Activated naive CD4-positive, alpha-beta T cell treated with anti-CD3 and anti-CD28 coated beads, Interleukin-2, amount 50 U/mL, for 16 hours (primary cell): ENCODE data around the gene ANO4.
"Not testable (repeated sequence)": the region's sequence is repeated elsewhere in the genome, so short reads cannot be mapped to it uniquely, and the experiment has no call there.

Experiments
- DNase-seq: peaks from one replicate; pipeline ENCODE4 v3.0.0-alpha.2; 2020

Gene ANO4

DNA sequence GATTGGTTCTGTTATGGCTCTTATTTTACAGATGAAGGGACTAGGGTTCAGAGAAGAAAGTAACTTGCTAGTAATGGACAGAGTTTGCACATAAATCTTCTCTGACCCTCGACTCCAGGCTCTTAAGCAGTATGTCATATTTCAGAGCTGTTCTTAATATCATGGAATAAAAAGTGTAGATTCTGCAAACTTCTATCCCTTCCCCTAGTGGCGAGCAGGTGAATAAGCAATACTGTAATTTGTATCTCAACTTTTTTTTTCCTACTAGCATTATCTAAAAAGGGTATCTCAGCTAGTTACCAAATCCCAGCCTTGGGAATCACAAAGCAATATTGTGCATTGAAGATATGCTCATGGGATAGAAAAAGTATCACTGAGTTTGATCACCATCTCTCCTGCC is 83.2 kb downstream of the ANO4 start:
- DNase-seq, result no peak

DNA sequence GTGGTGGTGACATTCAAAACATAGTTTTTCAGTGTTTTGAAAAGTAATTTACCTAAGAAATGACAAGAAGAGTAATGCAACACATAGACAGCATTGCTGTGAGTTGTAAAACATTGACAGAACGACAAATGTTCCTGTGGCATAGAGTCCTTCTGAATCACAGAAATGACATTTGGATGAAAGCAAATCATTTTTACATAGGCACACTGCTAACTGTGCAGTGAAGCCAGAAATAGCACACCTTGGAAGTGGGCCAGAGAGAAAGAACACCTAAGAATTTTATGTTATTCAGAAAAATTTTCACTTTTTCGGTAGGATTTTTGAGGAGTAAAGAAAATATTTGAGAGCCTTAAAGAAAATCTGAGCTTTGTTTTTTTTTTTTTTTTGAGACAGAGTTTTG is 100.6 kb downstream of the ANO4 start:
- DNase-seq, result no peak

- no peak for DNase-seq
Observed at GRCh38 chr12:100896192-100896591, 101.6 kb downstream of the ANO4 start.

DNA sequence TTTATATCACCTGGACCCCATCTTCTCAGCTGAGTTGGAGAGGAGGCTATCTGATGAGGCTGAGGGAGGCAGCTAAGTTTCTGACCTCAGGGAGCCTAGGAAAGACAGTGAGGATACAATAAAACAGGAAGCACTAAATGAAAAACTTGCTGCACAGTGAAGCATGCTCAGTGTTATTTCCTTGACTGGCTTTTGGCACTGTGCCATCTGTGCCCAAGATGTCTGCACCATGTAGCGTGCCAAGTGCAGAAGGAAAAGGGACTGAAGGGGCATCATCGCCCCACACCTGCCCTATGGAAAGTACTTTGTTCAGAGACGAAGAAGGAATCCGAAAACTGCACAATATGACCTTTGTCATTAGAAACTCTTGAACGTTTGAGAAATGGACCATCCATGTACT is 102.7 kb downstream of the ANO4 start:
- no peak for DNase-seq

DNA sequence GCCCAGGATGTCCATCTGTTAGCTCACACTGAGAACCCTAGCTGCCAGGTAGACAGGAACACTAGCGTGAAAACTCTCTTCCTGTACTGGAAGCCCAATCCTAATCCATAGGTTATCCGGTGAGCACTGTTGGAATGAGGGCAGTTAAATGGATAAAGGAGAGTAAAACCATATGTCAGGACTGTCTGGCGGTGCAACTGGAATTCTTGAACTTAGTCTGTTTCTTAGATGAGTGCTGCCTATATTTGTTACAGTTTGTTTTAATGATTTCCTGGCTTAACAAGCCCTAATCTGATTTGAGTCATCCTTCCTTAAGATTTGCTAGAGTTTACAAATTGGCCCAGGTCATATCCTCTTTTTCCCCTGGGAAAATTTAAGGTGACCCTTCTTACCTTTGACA is 104.7 kb downstream of the ANO4 start:
- DNase-seq, result no peak

- no peak for DNase-seq
Observed at GRCh38 chr12:100900808-100901207, 106.2 kb downstream of the ANO4 start.

DNA sequence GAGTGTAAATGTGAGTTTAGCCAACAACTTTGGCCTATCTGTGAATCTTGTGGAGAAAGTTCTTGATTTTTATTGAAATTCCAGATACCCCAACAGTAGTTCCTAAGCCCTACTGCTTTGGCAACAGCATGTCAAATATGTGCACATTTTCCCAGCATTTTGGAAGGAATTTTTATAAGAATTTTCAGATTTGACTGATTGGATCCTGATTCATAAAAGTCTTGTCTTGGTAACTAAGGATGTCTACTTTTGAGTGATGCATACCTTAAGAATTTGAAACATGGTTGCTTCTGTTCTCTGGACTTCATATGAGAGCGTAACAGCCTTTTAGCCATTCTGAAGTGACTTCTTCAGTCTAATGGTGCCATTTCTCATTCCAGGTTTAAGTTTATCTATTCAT is 106.7 kb downstream of the ANO4 start:
- no peak for DNase-seq

DNA sequence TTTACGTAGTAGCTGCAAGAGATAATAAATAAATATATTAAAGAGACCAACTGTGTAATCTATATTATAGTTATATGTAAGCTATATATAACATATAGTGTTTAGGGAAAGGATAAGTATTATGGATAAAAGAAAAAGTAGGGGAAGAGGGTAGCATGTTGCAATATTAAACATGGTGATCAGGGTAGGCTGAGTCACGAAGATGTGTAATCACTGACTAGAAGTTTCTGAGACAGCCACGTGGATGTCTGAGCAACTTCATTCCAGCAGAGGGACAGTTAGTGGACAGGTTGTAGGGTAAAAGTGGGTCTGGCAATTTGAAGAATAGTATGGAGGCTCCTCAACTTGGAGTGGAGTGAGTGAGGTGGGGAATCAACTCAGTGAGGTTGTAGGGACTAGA is 109.7 kb downstream of the ANO4 start:
- no peak for DNase-seq

GRCh38 chr12:100908501-100908900 is 113.9 kb downstream of the ANO4 start:
- no peak for DNase-seq

GRCh38 chr12:100913872-100914592 is 119.5 kb downstream of the ANO4 start:
- no peak for DNase-seq

DNA sequence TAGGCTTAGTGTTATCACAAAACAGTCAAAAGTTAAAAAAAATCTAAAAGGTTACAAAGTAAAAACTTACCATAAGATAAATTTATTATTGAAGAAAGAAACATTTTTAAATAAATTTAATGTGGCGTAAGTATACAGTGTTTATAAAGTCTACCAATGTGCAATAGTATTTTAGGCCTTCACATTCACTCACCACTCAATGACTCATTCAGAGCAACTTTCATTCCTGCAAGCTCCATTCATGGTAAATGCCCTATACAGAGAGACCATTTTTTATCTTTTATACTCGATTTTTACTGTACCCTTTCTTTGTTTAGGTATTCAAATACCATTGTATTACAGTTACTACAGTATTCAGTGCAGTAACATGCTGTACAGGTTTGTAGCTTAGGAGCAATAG is 124.5 kb downstream of the ANO4 start:
- no peak for DNase-seq

GRCh38 chr12:100920493-100920892 is 125.9 kb downstream of the ANO4 start:
- no peak for DNase-seq

GRCh38 chr12:100926669-100927248 is 132.2 kb downstream of the ANO4 start:
- no peak for DNase-seq

DNA sequence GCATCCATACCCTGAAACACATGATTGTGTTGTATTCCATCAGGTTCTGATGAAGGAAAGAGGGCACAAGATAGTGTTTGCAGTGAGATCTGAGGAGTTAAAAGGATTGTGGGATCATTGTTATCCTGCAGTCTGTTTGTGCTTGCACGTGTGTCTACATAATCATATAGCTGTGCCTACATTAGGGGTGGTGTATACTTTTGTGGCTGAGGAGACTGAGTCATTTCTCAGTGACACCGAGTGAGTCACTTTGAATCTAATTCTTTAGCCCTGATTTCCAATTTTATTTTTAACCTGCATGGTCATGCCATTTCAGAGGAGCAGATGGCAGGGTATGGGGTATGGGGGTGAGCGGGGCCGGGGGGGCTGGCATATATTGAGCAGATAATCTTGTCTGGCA is 133.2 kb downstream of the ANO4 start:
- DNase-seq, result no peak

DNA sequence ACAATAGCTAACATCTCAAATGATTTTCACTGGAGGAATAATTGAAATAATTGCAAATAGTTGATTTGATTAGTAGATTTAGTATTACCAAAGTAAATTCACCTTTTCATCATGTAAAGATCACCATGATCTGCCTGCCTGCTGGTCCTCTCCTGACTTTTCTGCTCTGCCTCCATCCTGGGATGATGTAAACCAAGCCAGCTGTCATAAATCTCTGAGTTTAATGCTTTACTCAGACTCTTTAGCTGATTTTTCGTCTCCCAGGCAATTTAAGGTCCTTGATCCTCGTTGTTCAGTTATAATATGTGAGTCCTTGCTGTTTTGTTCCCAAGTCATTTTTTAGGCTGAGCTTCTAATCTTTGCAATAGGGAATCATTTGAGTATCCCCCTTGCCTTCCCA is 138.0 kb downstream of the ANO4 start:
- no peak for DNase-seq

DNA sequence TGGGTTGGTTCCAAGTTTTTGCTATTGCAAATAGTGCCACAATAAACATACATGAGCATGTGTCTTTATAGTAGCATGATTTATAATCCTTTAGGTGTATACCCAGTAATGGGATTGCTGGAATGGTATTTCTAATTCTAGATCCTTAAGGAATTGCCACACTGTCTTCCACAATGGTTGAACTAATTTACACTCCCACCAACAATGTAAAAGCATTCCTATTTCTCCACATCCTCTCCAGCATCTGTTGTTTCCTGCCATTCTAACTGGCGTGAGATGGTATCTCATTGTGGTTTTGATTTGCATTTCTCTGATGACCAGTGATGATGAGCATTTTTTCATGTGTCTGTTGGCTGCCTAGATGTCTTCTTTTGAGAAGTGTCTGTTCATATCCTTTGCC is 139.0 kb downstream of the ANO4 start:
- not testable (repeated sequence) for DNase-seq

- DNase-seq, result no peak
Observed at GRCh38 chr12:100935929-100936328, 141.4 kb downstream of the ANO4 start.

DNA sequence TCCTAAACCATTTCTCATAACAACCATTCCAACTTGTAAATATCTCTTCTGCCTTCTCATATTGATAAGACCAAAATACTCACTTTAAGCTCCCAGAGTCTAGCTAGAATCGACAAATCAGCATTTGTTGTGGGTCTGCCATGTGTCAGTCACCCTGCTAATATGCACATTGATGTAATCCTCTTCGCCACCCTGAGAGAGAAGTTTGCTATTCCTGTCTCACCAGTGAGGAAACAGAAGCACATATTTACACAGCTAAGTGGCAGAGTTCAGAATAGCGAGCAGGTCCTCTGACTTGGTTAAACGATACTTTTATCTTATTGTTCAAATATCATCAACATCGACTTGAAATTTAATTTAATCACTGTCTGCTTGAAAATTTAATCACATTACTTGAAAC is 142.1 kb downstream of the ANO4 start:
- no peak for DNase-seq

DNA sequence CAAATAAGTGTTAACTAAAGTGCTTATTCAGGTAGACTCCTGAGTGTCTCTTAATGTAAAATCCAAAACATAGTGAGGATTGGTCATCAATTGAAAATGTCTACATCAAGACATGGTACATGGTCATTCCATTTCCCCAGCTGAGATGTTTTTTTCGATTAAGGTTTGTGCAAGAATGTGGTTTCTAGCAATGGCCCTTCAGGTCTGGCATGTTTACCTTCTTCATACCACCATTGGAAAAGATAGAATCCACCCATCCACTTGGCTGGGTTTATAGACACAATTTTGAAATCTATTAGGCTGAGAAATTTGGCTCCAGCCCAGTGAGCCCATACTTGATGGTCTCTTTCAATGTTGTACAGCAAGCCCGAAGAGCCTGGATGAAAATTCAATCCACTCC is 145.9 kb downstream of the ANO4 start:
- DNase-seq, result no peak

- DNase-seq, result no peak
Observed at GRCh38 chr12:100942984-100943749, 148.6 kb downstream of the ANO4 start.

DNA sequence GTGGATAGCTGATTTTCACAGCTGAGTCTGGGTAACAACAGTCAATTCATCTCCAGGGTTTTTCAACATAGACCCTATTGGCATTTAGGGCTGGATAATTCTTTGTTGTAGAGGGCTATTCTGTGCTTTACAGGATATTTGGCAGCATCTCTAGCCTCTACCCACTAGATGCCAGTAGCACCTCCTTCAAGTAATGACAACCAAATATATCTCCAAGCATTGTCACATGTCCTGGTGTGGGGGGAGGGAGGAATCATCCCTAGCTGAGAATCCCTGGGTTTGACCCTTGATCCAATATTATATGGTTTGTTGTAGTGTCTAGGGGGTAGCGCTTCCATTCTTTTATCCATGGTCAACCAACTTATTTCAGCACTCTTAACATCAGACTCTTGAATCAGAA is 157.2 kb downstream of the ANO4 start:
- DNase-seq, result no peak

GRCh38 chr12:100953217-100953616 is 158.6 kb downstream of the ANO4 start:
- no peak for DNase-seq

GRCh38 chr12:100953677-100954076 is 159.1 kb downstream of the ANO4 start:
- DNase-seq, result no peak

GRCh38 chr12:100954118-100954517 is 159.5 kb downstream of the ANO4 start:
- no peak for DNase-seq
